Measurements from ENCODE around the gene ESRRG. TPM values are rescaled to one million over a fixed set of nuclear protein-coding genes. Genes with fewer than 3 reads are reported as not detected.

Gene ESRRG
- total RNA-seq, 2 experiments from 2014 or later: not detected

GRCh38 chr1:216691710-216692109 is 31.5 kb downstream of the ESRRG start:
- H3K27me3 Mint-ChIP-seq (ENCODE audit: low read depth): no peaks in the 10 kb centered on the region
- no peak overlapping the region for H3K4me3 Mint-ChIP-seq
- H3K36me3 Mint-ChIP-seq (ENCODE audit: low read depth): no peaks in the 10 kb centered on the region
- CTCF ChIA-PET: no interaction called here
- no peaks in the 10 kb centered on the region for H3K9me3 Mint-ChIP-seq
- no peaks in the 10 kb centered on the region for H3K4me1 Mint-ChIP-seq (ENCODE audit: low read depth)
- DNase-seq: no peak
- no peak overlapping the region for H3K27ac Mint-ChIP-seq
- intact Hi-C loops (cut with micrococcal nuclease): no loop called here

GRCh38 chr1:216690603-216691002 is 32.6 kb downstream of the ESRRG start:
- H3K4me3 Mint-ChIP-seq: no peak overlapping the region

GRCh38 chr1:216688127-216688657 is 35.0 kb downstream of the ESRRG start:
- Mint-ChIP-seq H3K4me1 (ENCODE audit: low read depth) (no peaks in the 10 kb centered on the region), H3K36me3 (ENCODE audit: low read depth) (no peaks in the 10 kb centered on the region), H3K4me3 (no peak overlapping the region), H3K27me3 (ENCODE audit: low read depth) (no peaks in the 10 kb centered on the region), H3K27ac (no peak overlapping the region), H3K9me3 (no peaks in the 10 kb centered on the region)
- CTCF ChIA-PET: no interaction called here
- intact Hi-C loops (cut with micrococcal nuclease): no loop called here
- DNase-seq: no peak

More at GRCh38 chr1:216690603-216691002, 32.6 kb downstream of the ESRRG start:
- Mint-ChIP-seq H3K9me3 (no peaks in the 10 kb centered on the region), H3K36me3 (ENCODE audit: low read depth) (no peaks in the 10 kb centered on the region), H3K27me3 (ENCODE audit: low read depth) (no peaks in the 10 kb centered on the region), H3K4me1 (ENCODE audit: low read depth) (no peaks in the 10 kb centered on the region), H3K27ac (no peak overlapping the region)
- CTCF ChIA-PET: no interaction called here
- DNase-seq: no peak
- intact Hi-C loops (cut with micrococcal nuclease): no loop called here

- intact Hi-C loops (cut with micrococcal nuclease): no loop called here
- no peak overlapping the region for H3K27ac Mint-ChIP-seq
These were observed 36.1 kb downstream of the ESRRG start for GRCh38 chr1:216686860-216687766.

GRCh38 chr1:216682752-216683151 is 40.5 kb downstream of the ESRRG start:
- Mint-ChIP-seq H3K9me3 (no peaks in the 10 kb centered on the region), H3K27me3 (ENCODE audit: low read depth) (no peaks in the 10 kb centered on the region), H3K4me1 (ENCODE audit: low read depth) (no peaks in the 10 kb centered on the region), H3K27ac (no peak overlapping the region), H3K4me3 (no peak overlapping the region), H3K36me3 (ENCODE audit: low read depth) (no peaks in the 10 kb centered on the region)
- CTCF ChIA-PET: no interaction called here
- DNase-seq: no peak
- intact Hi-C loops (cut with micrococcal nuclease): no loop called here

More at GRCh38 chr1:216686860-216687766, 36.1 kb downstream of the ESRRG start:
- Mint-ChIP-seq H3K27me3 (ENCODE audit: low read depth) (no peaks in the 10 kb centered on the region), H3K4me3 (no peak overlapping the region), H3K4me1 (ENCODE audit: low read depth) (no peaks in the 10 kb centered on the region), H3K36me3 (ENCODE audit: low read depth) (no peaks in the 10 kb centered on the region), H3K9me3 (no peaks in the 10 kb centered on the region)
- DNase-seq: no peak
- CTCF ChIA-PET: no interaction called here

- CTCF ChIA-PET: no interaction called here
- DNase-seq: no peak
- H3K4me3 Mint-ChIP-seq: no peak overlapping the region
- H3K27ac Mint-ChIP-seq: no peak overlapping the region
- H3K9me3 Mint-ChIP-seq: peaks cover 4% of the 10 kb centered on the region
- H3K27me3 Mint-ChIP-seq (ENCODE audit: low read depth): no peaks in the 10 kb centered on the region
- intact Hi-C loops (cut with micrococcal nuclease): no loop called here
- no peaks in the 10 kb centered on the region for H3K4me1 Mint-ChIP-seq (ENCODE audit: low read depth)
- no peaks in the 10 kb centered on the region for H3K36me3 Mint-ChIP-seq (ENCODE audit: low read depth)
These were observed 44.1 kb downstream of the ESRRG start for GRCh38 chr1:216679108-216679507.

- Mint-ChIP-seq H3K9me3 (no peaks in the 10 kb centered on the region), H3K4me3 (no peak overlapping the region), H3K4me1 (ENCODE audit: low read depth) (no peaks in the 10 kb centered on the region), H3K36me3 (ENCODE audit: low read depth) (no peaks in the 10 kb centered on the region), H3K27ac (no peak overlapping the region), H3K27me3 (ENCODE audit: low read depth) (no peaks in the 10 kb centered on the region)
- intact Hi-C loops (cut with micrococcal nuclease): no loop called here
- CTCF ChIA-PET: no interaction called here
- DNase-seq: no peak
These were observed 52.9 kb downstream of the ESRRG start for GRCh38 chr1:216670118-216670883.

GRCh38 chr1:216666441-216666840 is 56.8 kb downstream of the ESRRG start:
- Mint-ChIP-seq H3K36me3 (ENCODE audit: low read depth) (no peaks in the 10 kb centered on the region), H3K27me3 (ENCODE audit: low read depth) (no peaks in the 10 kb centered on the region), H3K9me3 (peaks cover 3% of the 10 kb centered on the region), H3K4me3 (no peak overlapping the region), H3K4me1 (ENCODE audit: low read depth) (no peaks in the 10 kb centered on the region), H3K27ac (no peak overlapping the region)
- intact Hi-C loops (cut with micrococcal nuclease): no loop called here
- CTCF ChIA-PET: no interaction called here
- no peak for DNase-seq

GRCh38 chr1:216665856-216666255 is 57.4 kb downstream of the ESRRG start:
- no peak overlapping the region for H3K4me3 Mint-ChIP-seq
- CTCF ChIA-PET: no interaction called here
- no peaks in the 10 kb centered on the region for H3K36me3 Mint-ChIP-seq (ENCODE audit: low read depth)
- no peak for DNase-seq
- no peaks in the 10 kb centered on the region for H3K4me1 Mint-ChIP-seq (ENCODE audit: low read depth)
- H3K27me3 Mint-ChIP-seq (ENCODE audit: low read depth): no peaks in the 10 kb centered on the region
- intact Hi-C loops (cut with micrococcal nuclease): no loop called here
- peaks cover 3% of the 10 kb centered on the region for H3K9me3 Mint-ChIP-seq
- H3K27ac Mint-ChIP-seq: no peak overlapping the region

- Mint-ChIP-seq H3K36me3 (ENCODE audit: low read depth) (no peaks in the 10 kb centered on the region), H3K27me3 (ENCODE audit: low read depth) (no peaks in the 10 kb centered on the region), H3K4me1 (ENCODE audit: low read depth) (no peaks in the 10 kb centered on the region), H3K27ac (no peak overlapping the region), H3K4me3 (no peak overlapping the region), H3K9me3 (peaks cover 3% of the 10 kb centered on the region)
- intact Hi-C loops (cut with micrococcal nuclease): no loop called here
- CTCF ChIA-PET: no interaction called here
- DNase-seq: no peak
These were observed 57.8 kb downstream of the ESRRG start for GRCh38 chr1:216665406-216665805.

- CTCF ChIA-PET: no interaction called here
- Mint-ChIP-seq H3K4me3 (no peak overlapping the region), H3K4me1 (ENCODE audit: low read depth) (no peaks in the 10 kb centered on the region), H3K9me3 (peaks cover 3% of the 10 kb centered on the region), H3K36me3 (ENCODE audit: low read depth) (no peaks in the 10 kb centered on the region), H3K27me3 (ENCODE audit: low read depth) (no peaks in the 10 kb centered on the region), H3K27ac (no peak overlapping the region)
- no peak for DNase-seq
- intact Hi-C loops (cut with micrococcal nuclease): no loop called here
These were observed 60.5 kb downstream of the ESRRG start for GRCh38 chr1:216662681-216663080.

- no peaks in the 10 kb centered on the region for H3K27me3 Mint-ChIP-seq (ENCODE audit: low read depth)
- CTCF ChIA-PET: no interaction called here
These were observed 62.7 kb downstream of the ESRRG start for GRCh38 chr1:216660561-216660960.

More at GRCh38 chr1:216660561-216660960, 62.7 kb downstream of the ESRRG start:
- H3K4me3 Mint-ChIP-seq: no peak overlapping the region
- H3K9me3 Mint-ChIP-seq: peaks cover 3% of the 10 kb centered on the region
- H3K4me1 Mint-ChIP-seq (ENCODE audit: low read depth): no peaks in the 10 kb centered on the region
- H3K27ac Mint-ChIP-seq: no peak overlapping the region
- H3K36me3 Mint-ChIP-seq (ENCODE audit: low read depth): no peaks in the 10 kb centered on the region
- intact Hi-C loops (cut with micrococcal nuclease): no loop called here
- DNase-seq: no peak

Data from activated naive CD4-positive, alpha-beta T cell treated with anti-CD3 and anti-CD28 coated beads for 36 hours (primary cell).